GM12892 (cell line): ENCODE data around the gene ZPBP2.
A peak's percentile ranks its signal among the peaks of the same experiment; 100 is the strongest.

ENCODE experiments used
- POLR2A ChIP-seq: IDR thresholded peaks from 2 replicates; pipeline ENCODE4 v1.6.1; 2011; ENCODE audit warnings: low read depth, low read length, control low read depth
- POLR2AphosphoS5 ChIP-seq: IDR thresholded peaks from 2 replicates; pipeline ENCODE4 v1.6.1; 2011; ENCODE audit warnings: low read depth, low read length, control low read depth
- TAF1 ChIP-seq: IDR thresholded peaks from 2 replicates; pipeline ENCODE4 v1.6.1; 2011; ENCODE audit warnings: low read depth, mild to moderate bottlenecking, control low read depth, low read length, borderline replicate concordance

DNA sequence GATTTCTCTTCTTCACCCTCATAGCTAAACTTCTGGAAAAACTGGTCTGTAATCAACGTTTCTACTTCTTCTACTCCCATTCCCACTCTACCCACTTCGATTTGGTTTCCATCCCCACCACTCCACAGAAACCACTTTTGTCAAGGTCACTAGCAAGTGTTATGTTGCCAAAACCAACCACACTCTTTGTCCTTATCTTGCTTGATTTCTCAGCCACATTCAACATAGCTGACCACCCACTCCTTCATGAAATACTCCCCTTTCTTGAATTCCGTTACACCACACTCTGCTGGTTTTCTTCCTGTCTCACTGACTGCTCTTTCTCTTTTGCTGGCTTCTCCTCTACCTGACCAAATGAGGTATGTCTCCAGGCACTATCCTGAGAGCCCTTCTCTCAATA is 15.8 kb upstream of the ZPBP2 start:
- TF ChIP-seq POLR2A: no peak
- 0 out of 2 replicates have a peak, but pooled peaks have one; percentile 21 for TF ChIP-seq POLR2AphosphoS5
- TF ChIP-seq TAF1: no peak
